Measurements from ENCODE around the gene GALC.

GALC gene

DNA sequence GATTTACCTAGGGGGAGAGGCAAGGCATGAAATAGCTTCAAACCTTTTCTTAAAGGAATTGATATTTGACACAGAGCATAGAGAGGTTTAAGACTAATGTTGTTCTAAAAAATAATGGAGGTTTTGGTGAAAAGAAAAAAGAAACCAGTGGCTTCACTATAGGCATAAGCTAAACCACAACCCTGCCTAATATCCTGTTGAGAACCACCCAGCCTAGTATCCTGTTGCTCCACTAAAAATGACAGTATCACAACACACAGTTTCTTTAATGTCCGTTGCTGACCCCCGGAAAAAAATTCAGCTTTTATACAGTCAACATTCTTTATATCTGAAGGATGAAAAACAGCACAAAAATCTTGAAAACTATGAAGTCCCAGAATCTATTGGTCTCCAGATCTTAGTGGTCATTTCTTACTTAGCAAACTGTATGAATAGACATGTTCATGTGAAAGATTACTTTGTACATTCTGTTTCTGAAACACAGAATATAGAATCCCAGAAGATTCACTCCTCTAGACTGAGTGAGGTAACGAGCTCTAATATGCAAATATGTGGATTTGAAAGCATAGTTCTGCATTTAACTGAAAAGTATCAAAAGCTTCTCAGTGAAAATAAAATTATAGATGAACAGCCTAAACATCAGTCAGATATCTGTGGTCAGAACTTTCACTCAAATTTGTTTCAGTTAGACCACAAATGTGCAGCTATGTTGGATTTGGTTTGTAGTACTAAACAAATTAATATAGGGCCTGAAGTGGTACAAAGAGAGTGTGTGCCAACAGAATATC is 40.5 kb downstream of the GALC start:
- DNase-seq: no peak

DNA sequence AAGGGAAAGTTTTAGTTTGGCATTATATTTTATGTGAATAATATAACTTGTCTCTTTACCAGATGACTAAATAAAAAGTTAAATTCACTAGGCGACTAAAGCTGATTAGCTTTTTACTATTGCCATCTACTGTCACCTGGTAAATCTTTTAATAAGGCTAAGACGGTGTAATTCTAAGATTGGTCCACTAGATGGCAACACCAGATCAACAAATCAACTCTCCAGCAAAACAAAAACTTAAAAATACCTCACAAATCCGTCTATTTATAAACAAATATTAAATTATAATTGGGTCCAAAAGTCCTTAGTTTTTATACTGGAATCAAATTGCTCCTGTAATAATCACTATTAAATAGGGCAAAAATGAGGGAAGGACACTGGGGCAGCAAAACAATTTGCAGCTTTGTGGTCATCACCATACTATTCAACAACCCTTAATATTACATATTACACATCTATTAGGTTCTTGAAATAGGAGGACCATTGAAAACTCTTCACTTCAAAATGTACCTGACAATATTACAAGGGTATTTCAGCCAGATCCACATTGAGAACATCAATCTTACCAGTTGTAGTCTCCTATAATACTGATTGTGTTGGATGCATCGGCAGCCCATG is 47.9 kb downstream of the GALC start:
- DNase-seq: peak; percentile 65

DNA sequence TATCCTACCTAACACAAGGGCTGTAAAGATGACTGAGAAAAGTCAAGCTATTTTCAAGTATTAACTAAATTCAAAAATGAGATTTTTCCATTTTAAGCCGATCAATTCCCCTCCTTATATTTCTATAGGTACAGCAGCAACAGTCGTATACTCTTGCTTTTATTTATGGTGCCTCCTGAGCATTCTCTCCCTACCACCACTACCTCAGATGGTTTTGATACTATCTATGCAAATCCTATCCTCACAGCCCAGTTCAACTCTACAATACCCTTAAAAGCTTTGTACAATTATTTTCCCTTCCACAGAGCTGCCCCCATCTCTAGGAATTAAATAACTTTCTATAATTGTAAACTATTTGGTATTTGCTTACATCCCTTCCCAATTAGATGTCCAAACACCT is 52.1 kb downstream of the GALC start:
- DNase-seq: no peak

DNA sequence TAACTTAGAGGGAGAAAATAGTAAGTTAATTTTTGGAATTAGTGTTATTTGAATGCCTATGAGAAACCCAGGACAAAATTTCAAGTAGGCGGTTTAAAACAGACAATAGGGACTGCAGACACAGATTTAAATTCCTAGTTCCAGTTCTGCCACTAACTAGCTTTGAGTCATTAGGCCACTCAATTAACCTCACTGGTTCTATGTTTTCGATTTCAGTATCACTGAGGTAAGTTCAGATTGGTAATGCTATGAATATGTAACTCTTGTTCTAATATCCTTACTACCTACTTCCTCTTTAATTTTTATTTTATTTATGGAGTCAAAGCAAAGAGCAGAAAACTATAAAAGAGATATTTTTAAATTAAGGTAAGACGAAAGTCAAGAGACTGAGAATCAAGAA is 52.6 kb downstream of the GALC start:
- DNase-seq: no peak

DNA sequence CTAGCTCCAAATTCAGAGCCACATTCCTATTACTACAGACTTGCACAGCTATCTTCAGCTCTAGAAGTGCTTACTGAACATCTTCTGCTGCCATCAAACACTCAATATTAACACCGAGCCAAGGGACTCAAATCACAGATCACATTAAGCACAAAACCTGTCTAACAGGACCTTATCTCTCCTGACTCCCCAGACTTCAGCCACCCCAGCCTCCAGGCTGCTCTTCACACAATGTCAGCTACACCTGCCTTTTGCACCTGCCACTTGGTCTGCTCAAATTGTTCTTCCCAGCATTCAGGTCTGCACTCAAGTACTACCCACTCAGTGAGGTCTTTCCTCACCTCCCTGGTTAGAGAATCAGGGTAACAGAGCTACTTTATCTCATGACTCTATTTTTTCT is 57.1 kb downstream of the GALC start:
- DNase-seq: no peak

DNA sequence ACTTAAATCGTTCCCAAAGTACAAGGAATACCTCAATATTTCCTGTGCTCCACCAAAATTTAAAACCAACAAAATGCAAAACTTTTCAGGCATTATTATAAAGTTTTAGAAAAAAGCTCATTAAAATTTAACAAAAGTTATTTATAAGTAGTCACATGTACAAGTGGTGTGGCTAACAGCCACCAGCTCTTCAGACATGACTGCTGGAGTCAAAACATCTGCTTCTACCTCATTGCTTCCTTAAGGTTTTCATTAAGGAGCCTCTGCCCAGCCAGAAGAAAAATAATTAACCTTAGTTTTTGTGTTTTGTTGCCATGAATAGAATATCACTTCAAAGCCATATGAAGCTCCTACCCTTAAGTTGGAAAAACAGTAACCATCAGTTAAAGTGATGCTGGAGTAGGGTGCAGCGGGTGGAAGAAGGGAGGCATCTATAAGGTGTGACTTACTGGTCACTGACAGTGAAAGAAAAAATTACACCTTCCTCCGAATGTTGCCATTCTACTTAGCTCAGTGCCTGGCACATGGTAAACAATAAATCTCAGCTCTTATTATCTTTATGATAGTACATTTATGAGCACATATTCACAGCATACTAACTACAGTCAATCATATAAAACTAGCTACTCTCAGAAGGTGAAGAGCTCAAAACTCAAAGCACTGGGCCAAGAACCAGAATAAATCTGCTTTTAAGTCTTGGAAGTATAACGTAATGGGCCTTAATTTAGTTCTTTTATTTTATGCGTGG is 57.7 kb downstream of the GALC start:
- no peak for DNase-seq

DNA sequence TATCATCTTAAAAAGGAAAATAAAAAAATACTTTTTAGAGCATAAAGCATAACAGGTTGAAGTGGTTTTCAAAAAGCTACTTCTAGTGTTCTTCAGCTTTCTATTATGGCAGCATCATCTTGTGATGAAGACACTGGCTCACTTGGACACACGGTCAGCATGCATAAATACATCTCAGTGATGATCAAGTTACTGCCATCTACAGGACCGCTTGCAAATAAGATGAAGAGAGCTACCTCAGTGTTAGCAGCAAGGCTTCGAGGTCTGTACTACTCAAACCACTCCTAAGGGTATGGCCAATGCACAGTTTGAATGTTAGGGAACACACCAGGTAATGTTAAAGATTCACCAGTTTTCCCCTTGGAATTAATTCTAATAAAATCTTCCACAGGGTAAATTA is 58.8 kb downstream of the GALC start:
- DNase-seq: no peak

DNA sequence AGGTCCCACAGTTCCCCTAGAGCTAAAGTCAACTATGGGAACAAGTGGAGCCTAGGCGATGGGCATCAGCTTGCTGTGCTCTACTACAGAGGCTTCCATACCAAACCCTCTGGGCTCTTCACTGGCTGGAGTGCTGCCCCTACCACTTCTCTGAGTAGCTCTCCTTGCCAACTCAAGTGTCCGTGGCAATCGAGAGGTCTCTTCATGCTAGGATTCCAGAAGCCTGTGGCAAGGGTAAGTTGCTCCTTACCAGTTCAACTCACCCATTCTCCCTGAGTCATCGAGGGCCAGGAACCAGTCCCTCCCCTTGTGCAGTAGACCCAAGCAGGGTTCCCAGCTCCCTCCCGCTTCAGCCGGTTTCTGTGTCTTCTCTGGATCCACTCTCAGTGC is 76.1 kb downstream of the GALC start:
- DNase-seq: no peak

DNA sequence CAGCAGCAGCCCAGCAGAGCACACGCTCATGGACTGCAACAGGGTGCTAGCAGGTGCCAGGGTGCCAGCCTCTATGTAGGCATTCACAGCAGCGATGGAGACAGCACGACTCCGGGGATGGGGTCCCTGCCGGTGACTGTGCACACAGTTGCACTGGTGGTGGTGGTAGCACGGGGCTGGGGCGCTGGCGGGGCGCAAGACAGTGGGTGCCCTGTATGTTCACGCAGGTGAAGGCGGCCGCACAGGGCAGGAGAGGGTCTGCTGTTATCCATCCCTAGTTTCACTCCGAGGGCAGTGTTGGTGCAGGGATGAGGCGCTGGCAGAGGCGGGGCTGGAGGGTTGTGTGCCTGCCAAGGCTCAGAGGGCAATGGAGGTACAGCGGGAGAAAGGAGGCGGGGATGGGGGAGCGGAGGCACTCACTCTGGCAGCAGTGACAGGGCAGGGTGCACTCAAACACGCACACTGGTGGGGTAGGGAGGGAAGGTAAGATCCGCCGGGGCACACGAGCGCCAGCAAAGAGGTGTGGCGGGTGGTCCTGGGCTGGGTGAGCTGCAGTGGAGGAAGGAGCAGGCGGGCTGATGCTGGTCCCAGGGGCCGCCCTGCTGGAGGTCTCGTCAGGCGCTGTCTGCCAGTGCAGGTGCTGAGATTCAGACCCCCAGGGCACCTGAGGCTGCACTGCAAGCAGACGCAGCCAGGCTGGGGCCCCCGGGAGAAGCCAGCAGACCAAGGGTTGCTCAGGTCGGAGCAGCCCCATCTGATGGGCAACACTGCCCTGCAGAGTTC is 76.7 kb downstream of the GALC start:
- DNase-seq: no peak

DNA sequence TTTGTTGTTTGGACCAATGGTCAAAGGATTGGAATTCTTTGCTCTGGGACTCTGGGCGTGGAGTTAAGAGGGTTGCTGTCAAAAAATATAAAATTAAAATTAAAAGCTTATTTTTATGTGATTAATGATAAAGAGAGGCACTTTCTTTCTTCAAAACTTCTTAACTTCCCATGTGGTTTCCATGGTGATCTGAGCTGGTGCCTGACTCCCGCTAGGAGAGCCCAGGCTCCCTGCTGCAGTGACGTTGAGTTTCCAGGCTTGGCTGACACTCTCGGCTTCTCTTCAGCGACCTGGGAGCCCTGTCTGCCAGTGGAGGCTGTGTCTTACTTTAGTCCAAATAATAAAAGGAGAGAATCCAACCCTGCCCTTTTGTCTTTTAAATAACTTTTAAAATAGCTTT is 84.4 kb downstream of the GALC start:
- DNase-seq: no peak

DNA sequence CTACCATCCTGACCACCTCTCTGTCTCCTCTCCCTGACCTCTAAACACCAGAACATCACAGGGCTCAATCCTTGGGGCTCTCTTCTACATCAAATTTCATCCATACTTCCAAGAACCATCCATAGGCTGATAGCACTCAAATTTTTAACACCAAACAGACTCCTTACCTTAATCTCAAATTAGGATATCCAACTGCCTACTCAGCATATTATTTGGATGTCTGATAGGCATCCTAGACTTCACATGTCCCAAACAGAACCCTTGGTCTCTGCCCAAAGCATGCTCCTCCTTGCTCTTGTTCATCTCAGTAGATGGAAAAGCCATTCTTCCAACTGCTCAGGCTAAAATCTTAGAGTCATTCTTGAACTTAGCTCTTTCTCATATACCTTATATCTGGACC is 91.3 kb downstream of the GALC start:
- no peak for DNase-seq

DNA sequence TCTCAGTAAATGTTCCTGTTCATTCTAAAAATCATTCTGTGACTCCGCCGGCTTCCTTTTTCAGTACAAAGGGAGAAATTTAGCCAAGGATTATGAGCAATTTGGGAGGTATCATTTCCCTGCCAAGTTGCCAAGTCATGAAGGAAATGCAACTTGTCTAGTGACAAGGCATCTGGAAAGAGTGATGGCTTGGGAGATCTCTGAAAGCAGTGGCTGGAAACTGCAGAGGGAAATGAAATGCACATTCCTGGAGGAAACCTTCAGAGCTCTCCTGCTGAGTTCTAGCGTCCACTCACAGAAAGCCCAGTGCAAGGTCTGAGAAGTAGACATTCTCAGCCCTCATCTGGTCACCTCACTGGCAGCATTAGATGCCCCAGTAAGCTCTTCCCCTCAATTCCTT is 91.7 kb downstream of the GALC start:
- DNase-seq: no peak

DNA sequence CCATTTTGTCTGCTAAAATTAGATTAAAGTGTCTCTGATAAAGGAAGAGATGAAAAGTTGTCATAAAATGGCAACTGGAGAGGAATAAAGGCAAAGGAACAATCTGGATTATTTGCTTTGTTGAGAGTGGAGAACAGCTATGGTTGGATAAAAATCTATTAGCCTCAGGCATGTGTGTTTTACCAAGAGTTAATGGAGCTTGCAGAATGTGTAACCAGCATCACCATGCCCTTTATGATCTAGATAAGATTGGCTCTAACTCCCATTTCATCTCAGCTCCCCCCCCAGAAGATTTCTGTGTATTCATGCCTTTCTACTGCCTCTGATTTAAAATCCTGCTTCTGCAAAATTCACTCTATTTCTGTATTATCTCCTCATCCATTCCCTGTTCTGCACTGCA is 93.8 kb downstream of the GALC start:
- DNase-seq: no peak

DNA sequence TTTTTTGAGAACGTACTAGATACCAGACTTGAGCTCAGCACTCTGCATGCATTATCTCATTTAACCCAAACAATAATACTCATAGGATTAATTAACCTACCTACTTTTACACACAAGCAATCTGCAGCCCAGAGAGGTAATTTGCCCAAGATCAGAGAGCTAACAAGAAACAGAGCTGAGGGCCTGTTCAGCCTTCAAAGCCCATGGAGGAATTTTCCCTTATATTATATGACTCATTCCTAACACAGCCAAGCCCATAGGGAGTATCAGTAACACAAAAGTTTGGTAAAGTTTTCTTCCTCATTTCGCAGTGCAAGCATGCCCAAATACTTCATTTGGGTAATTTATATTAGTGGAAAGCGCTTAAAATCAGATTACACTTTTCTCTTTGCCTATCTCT is 94.7 kb downstream of the GALC start:
- DNase-seq: no peak

DNA sequence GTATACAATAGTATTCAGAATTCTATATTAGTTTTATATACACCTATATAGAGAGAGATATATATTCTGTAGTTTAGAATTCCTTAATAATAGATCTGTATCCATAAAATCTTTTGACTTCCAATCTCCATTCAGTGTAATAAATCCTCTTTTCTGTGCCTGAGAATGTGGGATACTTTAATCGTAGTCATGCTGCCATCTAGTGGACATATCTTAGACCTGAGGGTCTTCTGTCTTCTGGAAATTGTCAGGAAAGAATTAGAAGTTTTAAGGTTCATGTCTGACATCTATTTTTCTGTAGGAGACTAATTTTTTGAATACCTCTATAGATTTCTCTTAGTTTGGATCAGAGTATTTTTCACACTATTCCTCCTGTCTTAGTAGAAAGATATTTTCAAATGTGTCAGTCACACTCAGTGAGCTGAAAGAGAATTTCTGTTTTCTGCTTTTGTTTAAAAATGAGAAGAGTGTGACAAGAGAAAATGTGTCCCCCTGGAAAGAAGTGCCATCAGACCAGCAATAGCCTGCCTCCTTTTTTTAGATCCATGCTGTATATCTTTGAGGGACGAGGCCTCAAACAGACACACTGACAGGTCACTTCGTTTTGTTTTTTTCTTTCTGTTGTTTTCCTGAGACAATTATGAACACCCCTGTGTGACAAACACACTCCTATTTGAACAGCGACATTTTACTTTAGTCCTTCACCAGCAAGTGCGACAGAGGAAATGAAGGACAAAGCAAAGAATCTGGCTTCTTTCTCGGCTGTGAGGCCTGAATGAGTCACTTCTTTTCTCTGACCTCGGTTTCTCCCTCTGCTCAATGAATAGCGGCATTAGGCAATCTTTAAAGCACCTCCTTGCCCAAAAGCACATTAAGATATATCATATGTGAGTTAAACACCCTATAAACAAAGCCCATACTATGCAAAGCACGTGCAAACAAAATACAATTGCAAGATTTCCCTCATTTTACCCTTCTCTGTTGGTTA is 96.3 kb downstream of the GALC start:
- peak; percentile 85 for DNase-seq

DNA sequence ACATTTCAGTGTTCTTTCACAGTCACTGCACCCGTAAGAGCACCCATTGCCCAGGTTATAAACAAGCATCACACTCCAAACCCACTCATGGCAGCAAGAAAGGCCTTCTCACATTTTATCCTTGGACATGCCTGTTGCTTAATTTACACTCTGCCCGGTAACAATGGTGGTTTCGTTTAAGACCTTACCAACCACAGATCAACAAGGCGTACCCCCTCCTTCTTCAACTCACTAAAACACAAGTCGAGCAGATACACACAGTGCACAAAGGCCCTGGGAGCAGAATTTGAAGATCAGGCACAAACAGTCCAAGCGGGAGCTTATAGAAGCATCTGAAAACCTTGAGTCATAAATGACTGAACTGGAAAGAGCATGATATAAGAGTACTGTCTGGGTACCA is 98.1 kb downstream of the GALC start:
- DNase-seq: peak; percentile 25

DNA sequence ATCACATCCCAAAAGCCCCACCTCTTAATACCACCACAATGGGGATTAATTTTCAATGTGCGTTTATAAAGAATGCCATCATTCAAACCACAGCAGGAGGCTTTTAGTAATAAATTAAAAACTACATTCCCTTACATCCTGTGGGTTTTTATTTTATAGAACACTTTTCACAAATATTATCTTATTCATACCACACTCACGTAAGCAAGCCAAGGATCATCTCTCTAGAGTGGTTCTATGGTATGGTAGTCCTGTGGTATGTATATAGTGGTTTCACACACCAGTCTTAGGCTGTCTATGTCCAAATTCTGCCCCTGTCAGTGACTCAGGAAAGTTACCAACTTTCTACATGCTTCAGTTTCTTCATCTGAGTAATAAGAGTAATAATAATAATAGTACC is 100.2 kb downstream of the GALC start:
- no peak for DNase-seq

DNA sequence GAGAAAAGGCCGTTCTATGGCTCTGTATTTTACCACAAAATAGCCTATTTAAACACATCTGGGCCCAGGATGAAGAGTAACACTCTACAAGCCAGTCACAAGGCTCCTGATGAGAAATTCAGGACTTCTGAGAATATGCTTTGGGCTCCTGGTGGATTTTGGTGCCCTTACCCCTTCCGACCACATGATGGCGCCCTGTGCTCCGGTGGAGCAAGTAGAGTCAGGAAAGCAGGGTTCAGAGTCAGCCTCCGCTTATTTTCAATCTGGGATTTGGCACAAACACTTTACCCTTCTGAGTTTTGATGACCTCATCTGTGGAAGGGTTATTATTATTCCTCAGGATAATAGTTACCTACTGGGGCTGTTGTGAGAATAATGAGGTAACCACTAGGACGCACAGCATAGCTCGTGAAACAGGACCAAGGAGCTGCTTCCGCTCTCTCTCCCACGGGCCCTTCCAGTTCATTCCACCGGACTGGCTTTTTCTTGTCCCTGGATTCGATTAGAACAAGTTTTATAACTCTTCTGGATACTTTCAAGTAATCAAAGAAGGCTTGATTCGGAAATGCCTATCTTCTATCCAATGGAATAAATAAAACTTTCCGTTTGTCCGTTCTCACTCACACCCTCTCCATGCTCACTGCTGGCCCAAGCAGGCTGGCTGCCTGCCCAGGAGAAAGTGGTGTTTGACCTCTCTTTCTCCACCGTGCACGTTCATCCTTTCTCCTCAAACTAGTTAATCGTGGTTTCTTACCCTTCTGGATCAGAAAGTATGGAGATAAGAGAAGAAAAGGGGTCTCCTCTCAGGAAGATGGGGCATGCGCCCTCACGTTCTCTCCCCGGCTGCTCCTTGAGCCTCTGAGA is 104.6 kb downstream of the GALC start:
- DNase-seq: peak; percentile 10

DNA sequence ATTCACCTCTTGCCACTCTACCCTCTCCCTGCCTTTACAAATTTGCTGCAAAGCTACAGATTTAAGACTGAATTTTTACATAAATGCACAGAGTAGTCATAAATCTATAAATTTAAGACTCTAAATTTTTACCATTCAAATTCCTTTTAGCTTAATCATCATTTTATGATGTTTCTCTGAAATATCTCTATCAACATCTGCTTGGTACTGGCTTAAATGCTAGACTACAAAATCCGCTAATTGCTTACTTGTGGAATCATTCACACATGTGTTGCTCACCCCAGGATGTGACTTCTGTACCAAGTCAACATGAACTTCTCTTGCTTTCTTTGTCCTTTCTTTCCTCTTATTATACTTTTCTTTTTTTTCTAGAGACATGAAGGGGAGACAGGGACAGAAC is 109.2 kb downstream of the GALC start:
- no peak for DNase-seq
